Endothelial cell of umbilical vein (primary cell): ENCODE data around the gene TTLL7. TPM values are rescaled to one million over a fixed set of nuclear protein-coding genes. Genes with fewer than 3 reads are reported as not detected.
A peak's percentile ranks its signal among the peaks of the same experiment; 100 is the strongest.

Experiments used
- BruUV-seq: library from RNA; stranded (reverse); fragments of 400-500 nt; replicated peaks from 2 replicates; lab custom pipeline; 2021; lab: Mats Ljungman, UMichigan
- CTCF ChIA-PET: fragments of 300-600, 350-600 bp; sonication (Branson Sonifier 250); formaldehyde crosslinking; loops from one replicate; lab custom pipeline; 2021; ENCODE audit warnings: antibody characterized with exemption, inconsistent platforms; lab: Charles Lee
- POLR2A ChIA-PET: fragments of 300-600, 350-600 bp; sonication (Branson Sonifier 250); formaldehyde crosslinking; loops from one replicate; lab custom pipeline; 2021; ENCODE audit warnings: antibody characterized with exemption, inconsistent platforms; lab: Charles Lee
- DNase-seq: peaks from one replicate; pipeline ENCODE4 v3.0.0-alpha.2; 2011; ENCODE audit warnings: low read depth, low spot score
- FAIRE-seq: peaks from 2 replicates; lab custom pipeline; 2011; peaks lifted over from hg19 to GRCh38; lab: Jason Lieb, UNC
- H2AFZ ChIP-seq: 2 replicates; pipeline ENCODE4 v1.6.0; 2012; ENCODE audit warnings: low read depth, low read length, control low read depth, inconsistent platforms
- H3K27ac ChIP-seq: 2 replicates; pipeline ENCODE4 v1.5.1; 2011; ENCODE audit warnings: low read depth, mild to moderate bottlenecking, control low read depth, low read length, moderate library complexity; ENCODE audit not compliant: insufficient read depth
- H3K27me3 ChIP-seq, 2 experiments: 2 replicates each; pipeline versions ENCODE4 v1.6.0 to v1.6.1; 2011; ENCODE audit warnings: low read length in 2 of 2, mixed read lengths in 1 of 2; ENCODE audit not compliant: control insufficient read depth in 2 of 2, insufficient read depth in 2 of 2
- H3K36me3 ChIP-seq, 2 experiments: 2 replicates in 1 of 2; 3 replicates in 1 of 2; pipeline ENCODE4 v1.5.1; 2011; ENCODE audit warnings: low read length in 2 of 2, mild to moderate bottlenecking in 1 of 2, moderate library complexity in 1 of 2; ENCODE audit not compliant: control insufficient read depth in 2 of 2, insufficient read depth in 2 of 2; ENCODE audit errors: extremely low read depth in 1 of 2
- H3K4me1 ChIP-seq: 3 replicates; pipeline ENCODE4 v1.5.1; 2011; ENCODE audit warnings: mild to moderate bottlenecking, low read length; ENCODE audit not compliant: control insufficient read depth, insufficient read depth; ENCODE audit errors: extremely low read depth
- H3K4me2 ChIP-seq: 2 replicates; pipeline ENCODE4 v1.6.1; 2011; ENCODE audit warnings: low read length, control low read depth, mixed read lengths; ENCODE audit not compliant: insufficient read depth
- H3K4me3 ChIP-seq, 3 experiments: fragments of 200-600 bp in 1 of 3; sonication (generic), shearing (Covaris generic) in 1 of 3; replicated peaks in 1 of 3; 2 replicates each; pipeline ENCODE4 v1.5.1; 2011 to 2016; ENCODE audit warnings: control low read depth in 3 of 3, low read length in 3 of 3, mild to moderate bottlenecking in 2 of 3, inconsistent platforms in 1 of 3, low read depth in 1 of 3, moderate library complexity in 1 of 3; ENCODE audit not compliant: insufficient read depth in 1 of 3
- H3K79me2 ChIP-seq: 2 replicates; pipeline ENCODE4 v1.6.0; 2012; ENCODE audit warnings: low read length, inconsistent platforms; ENCODE audit not compliant: control insufficient read depth, insufficient read depth
- H3K9ac ChIP-seq: replicated peaks from 2 replicates; pipeline ENCODE3; 2011; ENCODE audit warnings: low read length, control low read depth; ENCODE audit not compliant: insufficient read depth; ENCODE audit errors: extremely low read depth
- H3K9me1 ChIP-seq: replicated peaks from 3 replicates; pipeline ENCODE4 v1.6.0; 2011; ENCODE audit warnings: mild to moderate bottlenecking, low read length; ENCODE audit not compliant: control insufficient read depth, insufficient read depth; ENCODE audit errors: extremely low read depth
- H3K9me3 ChIP-seq: replicated peaks from 2 replicates; pipeline ENCODE4 v1.5.1; 2012; ENCODE audit warnings: low read length, inconsistent platforms; ENCODE audit not compliant: control insufficient read depth, insufficient read depth
- H4K20me1 ChIP-seq: replicated peaks from 2 replicates; pipeline ENCODE3; 2011; ENCODE audit warnings: mild to moderate bottlenecking, low read length; ENCODE audit not compliant: control insufficient read depth, insufficient read depth; ENCODE audit errors: extremely low read depth
- EZH2 ChIP-seq: IDR thresholded peaks from 2 replicates; pipeline ENCODE4 v1.6.1; 2012; ENCODE audit warnings: borderline replicate concordance, low read depth, mild to moderate bottlenecking, moderate library complexity, low read length, inconsistent platforms; ENCODE audit not compliant: severe bottlenecking
- FOS ChIP-seq: IDR thresholded peaks from 2 replicates; pipeline ENCODE4 v1.6.1; 2011; ENCODE audit warnings: mild to moderate bottlenecking, low read length, moderate library complexity, borderline replicate concordance; ENCODE audit not compliant: insufficient read depth
- GATA2 ChIP-seq: IDR thresholded peaks from 2 replicates; pipeline ENCODE4 v1.7.0; 2011; ENCODE audit warnings: low read depth, mild to moderate bottlenecking, moderate library complexity, mixed read lengths, low read length; ENCODE audit not compliant: insufficient read length, insufficient read depth
- JUN ChIP-seq: IDR thresholded peaks from 2 replicates; pipeline ENCODE4 v1.6.1; 2011; ENCODE audit warnings: borderline replicate concordance, low read depth; ENCODE audit not compliant: insufficient read length, insufficient read depth
- dilution Hi-C: fragments of 300-500 bp; cut with MboI; formaldehyde crosslinking; loops from one replicate; pipeline ENCODE4 v1.15.0; 2019; ENCODE audit warnings: low sequenced_read_pairs; ENCODE audit not compliant: extremely low pct_ligation_motif_present
- intact Hi-C: fragments of 100-400 bp; cut with micrococcal nuclease; formaldehyde crosslinking; loops from one replicate; pipeline ENCODE4 v1.10.0; 2022
- polyA plus RNA-seq, 4 experiments: library from polyadenylated mRNA; depleted of rRNA in 3 of 4; stranded (reverse) in 3 of 4; unstranded in 1 of 4; fragments of >200 nt; gene quantifications; 2 replicates each; pipeline versions ENCODE4 v1.2.1 to v1.2.3, GENCODE V29; 2011 to 2012; ENCODE audit warnings: missing spikeins in 1 of 4
- total RNA-seq: library from RNA; stranded (reverse); gene quantifications from 2 replicates; pipeline ENCODE4 v1.2.3, GENCODE V29; 2021
- TF ChIP-seq, protein P1 (sequence below), 2 donors: IDR thresholded peaks; 1 replicate in 1 of 2; 2 replicates in 1 of 2; pipeline ENCODE4 v1.5.1; 2011; ENCODE audit warnings: low read length in 2 of 2, mild to moderate bottlenecking in 2 of 2, moderate library complexity in 2 of 2, control low read depth in 1 of 2, inconsistent platforms in 1 of 2, low read depth in 1 of 2; ENCODE audit not compliant: insufficient read depth in 1 of 2; ENCODE audit errors: extremely low read depth in 1 of 2

TTLL7 gene
- total and polyA plus RNA-seq, 2 donors (not counting 3 experiments of a cell fraction or from before 2014, with no cell fraction given): 2.1 to 11.7 TPM

- Histone ChIP-seq H4K20me1 (no peaks in the 10 kb centered on the region), H3K9ac (no peak overlapping the region), H2AFZ (no peak overlapping the region), H3K27me3 (no peaks in the 10 kb centered on the region), H3K36me3 (no peaks in the 10 kb centered on the region), H3K4me2 (no peak overlapping the region), H3K27ac (no peak overlapping the region), H3K9me1 (no peaks in the 10 kb centered on the region), H3K9me3 (no peaks in the 10 kb centered on the region), H3K4me1 (peaks cover 3% of the 10 kb centered on the region), H3K4me3 (no peak overlapping the region), H3K79me2 (no peaks in the 10 kb centered on the region)
- ChIA-PET POLR2A (no interaction called here), CTCF (interaction anchor here (1.0 to 4.8 kb wide), 9 partner anchors 8 to 867 kb away, joined by 3 to 25 read pairs (median 4); no protein-coding TSS in a partner anchor)
- TF ChIP-seq, protein P1, sequence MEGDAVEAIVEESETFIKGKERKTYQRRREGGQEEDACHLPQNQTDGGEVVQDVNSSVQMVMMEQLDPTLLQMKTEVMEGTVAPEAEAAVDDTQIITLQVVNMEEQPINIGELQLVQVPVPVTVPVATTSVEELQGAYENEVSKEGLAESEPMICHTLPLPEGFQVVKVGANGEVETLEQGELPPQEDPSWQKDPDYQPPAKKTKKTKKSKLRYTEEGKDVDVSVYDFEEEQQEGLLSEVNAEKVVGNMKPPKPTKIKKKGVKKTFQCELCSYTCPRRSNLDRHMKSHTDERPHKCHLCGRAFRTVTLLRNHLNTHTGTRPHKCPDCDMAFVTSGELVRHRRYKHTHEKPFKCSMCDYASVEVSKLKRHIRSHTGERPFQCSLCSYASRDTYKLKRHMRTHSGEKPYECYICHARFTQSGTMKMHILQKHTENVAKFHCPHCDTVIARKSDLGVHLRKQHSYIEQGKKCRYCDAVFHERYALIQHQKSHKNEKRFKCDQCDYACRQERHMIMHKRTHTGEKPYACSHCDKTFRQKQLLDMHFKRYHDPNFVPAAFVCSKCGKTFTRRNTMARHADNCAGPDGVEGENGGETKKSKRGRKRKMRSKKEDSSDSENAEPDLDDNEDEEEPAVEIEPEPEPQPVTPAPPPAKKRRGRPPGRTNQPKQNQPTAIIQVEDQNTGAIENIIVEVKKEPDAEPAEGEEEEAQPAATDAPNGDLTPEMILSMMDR (IDR thresholded peaks at IDR 0.05; ENCODE audit: extremely low read depth in 1 of 2, insufficient read depth in 1 of 2, low read depth in 1 of 2, low read length in 2 of 2): peak; percentile 21 to 56
- TF ChIP-seq FOS: no peak
- DNase-seq (peak; percentile 39), FAIRE-seq (peak; percentile 52)
- dilution Hi-C loops: no loop called here
- BruUV-seq: no TSS peak
- intact Hi-C loops: loop anchor here (1.0 to 5.0 kb wide), 3 partner anchors 218 to 699 kb away; no protein-coding TSS in a partner anchor
Measured at GRCh38 chr1:83905315-83905907, 93.5 kb downstream of the TTLL7 start.

- H3K9ac ChIP-seq: no peak overlapping the region
- H3K36me3 ChIP-seq: no peaks in the 10 kb centered on the region
- BruUV-seq: no TSS peak
- intact Hi-C loops: no loop called here
- no peaks in the 10 kb centered on the region for H3K9me3 ChIP-seq
- no peak overlapping the region for H3K4me3 ChIP-seq
- ChIA-PET POLR2A (no interaction called here), CTCF (no interaction called here)
- no peaks in the 10 kb centered on the region for H4K20me1 ChIP-seq
- H3K27me3 ChIP-seq: no peaks in the 10 kb centered on the region
- DNase-seq (no peak), FAIRE-seq (no peak)
- TF ChIP-seq EZH2: no peak
- TF ChIP-seq JUN: no peak
- TF ChIP-seq GATA2: no peak
- H3K4me1 ChIP-seq: peaks cover 3% of the 10 kb centered on the region
- dilution Hi-C loops: no loop called here
- no peak overlapping the region for H2AFZ ChIP-seq
- no peaks in the 10 kb centered on the region for H3K79me2 ChIP-seq
- H3K9me1 ChIP-seq: no peaks in the 10 kb centered on the region
- no peak overlapping the region for H3K4me2 ChIP-seq
- H3K27ac ChIP-seq: no peak overlapping the region
Measured at GRCh38 chr1:83901547-83902155, 97.3 kb downstream of the TTLL7 start.
